PC-9 (cell line): Measurements from ENCODE around the gene TLE3. TPM values are rescaled to one million over a fixed set of nuclear protein-coding genes. Genes with fewer than 3 reads are reported as not detected.
A peak's percentile ranks its signal among the peaks of the same experiment; 100 is the strongest.

ENCODE experiments used
- BruUV-seq: library from RNA; stranded (reverse); fragments of 400-500 nt; replicated peaks from 2 replicates; lab custom pipeline; 2021; lab: Mats Ljungman, UMichigan
- CTCF ChIA-PET: fragments of 300-600 bp; sonication (Branson Sonifier 250); formaldehyde crosslinking; loops from one replicate; lab custom pipeline; 2022; ENCODE audit warnings: antibody characterized with exemption; lab: Charles Lee
- POLR2A ChIA-PET: fragments of 300-600 bp; sonication (Branson Sonifier 250); formaldehyde crosslinking; loops from one replicate; lab custom pipeline; 2022; ENCODE audit warnings: antibody characterized with exemption; ENCODE audit not compliant: unreplicated experiment; lab: Charles Lee
- DNase-seq, 2 experiments: peaks; one replicate each; pipeline versions ENCODE4 v3.0.0 to v3.0.0-alpha.2; 2015 to 2022; ENCODE audit warnings: mixed read lengths in 1 of 2
- H2AFZ ChIP-seq: fragments of 200-600 bp; sonication (generic); 2 replicates; pipeline ENCODE4 v1.8.1; 2017; ENCODE audit warnings: antibody characterized with exemption
- H3F3A ChIP-seq: fragments of 200-600 bp; sonication (generic); 2 replicates; pipeline ENCODE4 v1.8.1; 2017; ENCODE audit warnings: antibody characterized with exemption, mild to moderate bottlenecking, low read depth; ENCODE audit not compliant: insufficient read depth
- H3K27ac ChIP-seq: fragments of 200-600 bp; sonication (generic); 2 replicates; pipeline ENCODE4 v1.6.1; 2016; ENCODE audit warnings: mixed run types
- H3K27me3 ChIP-seq: fragments of 200-600 bp; sonication (generic); 2 replicates; pipeline ENCODE4 v1.6.1; 2016; ENCODE audit warnings: low read depth, mixed run types; ENCODE audit not compliant: insufficient read depth
- H3K36me3 ChIP-seq: fragments of 200-600 bp; sonication (generic); 2 replicates; pipeline ENCODE4 v1.6.1; 2016; ENCODE audit warnings: low read depth, mixed run types
- H3K4me1 ChIP-seq: fragments of 200-600 bp; sonication (generic); replicated peaks from 2 replicates; pipeline ENCODE4 v1.6.1; 2016; ENCODE audit warnings: mixed run types; ENCODE audit not compliant: insufficient read depth
- H3K4me2 ChIP-seq: fragments of 200-600 bp; sonication (generic); 2 replicates; pipeline ENCODE4 v1.6.1; 2017; ENCODE audit warnings: mixed run types
- H3K4me3 ChIP-seq: fragments of 200-600 bp; sonication (generic); 2 replicates; pipeline ENCODE4 v1.6.1; 2016; ENCODE audit warnings: mixed run types
- H3K79me2 ChIP-seq: fragments of 200-600 bp; sonication (generic); 2 replicates; pipeline ENCODE4 v1.6.1; 2017; ENCODE audit warnings: low read depth, mixed run types
- H3K9me2 ChIP-seq: fragments of 200-600 bp; sonication (generic); 2 replicates; pipeline ENCODE4 v1.8.1; 2017; ENCODE audit warnings: mild to moderate bottlenecking; ENCODE audit not compliant: insufficient read depth
- H3K9me3 ChIP-seq: fragments of 200-600 bp; sonication (generic); 2 replicates; pipeline ENCODE4 v1.8.1; 2016; ENCODE audit warnings: low read depth; ENCODE audit not compliant: insufficient read depth
- H4K20me1 ChIP-seq: fragments of 200-600 bp; sonication (generic); 2 replicates; pipeline ENCODE4 v1.8.1; 2017; ENCODE audit not compliant: insufficient read depth
- EZH2 ChIP-seq: fragments of 200-600 bp; sonication (generic); IDR thresholded peaks from 2 replicates; pipeline ENCODE4 v1.8.0; 2017; ENCODE audit warnings: antibody characterized with exemption, low read depth
- intact Hi-C: fragments of 100-400 bp; cut with micrococcal nuclease; formaldehyde crosslinking; loops from one replicate; pipeline ENCODE4 v1.10.0; 2022; ENCODE audit not compliant: unreplicated experiment
- microRNA-seq: library from miRNA; unstranded; fragments of <30 nt; microRNA quantifications from one replicate; pipeline ENCODE4 v1.2.0, GENCODE V29; 2021; ENCODE audit warnings: borderline number of aligned reads, borderline replicate concordance
- total RNA-seq: library from RNA; stranded (reverse); gene quantifications from 2 replicates; pipeline ENCODE4 v1.2.3, GENCODE V29; 2021
- TF ChIP-seq, protein P1 (sequence below): fragments of 200-600 bp; sonication (generic); conservative IDR thresholded peaks from 2 replicates; pipeline ENCODE4 v1.6.1; 2017; ENCODE audit warnings: mixed run types, antibody characterized with exemption, mild to moderate bottlenecking, moderate library complexity

The TLE3 gene
- total RNA-seq, 1 experiment from 2014 or later = 51.3 TPM

GRCh38 chr15:69997813-69998212, 99.9 kb downstream of the TLE3 start:
- no peaks in the 10 kb centered on the region for H3K36me3 ChIP-seq
- BruUV-seq = no TSS peak
- H3K27ac ChIP-seq = no peak overlapping the region
- peak; percentile 91 to 94 for DNase-seq
- ChIA-PET POLR2A (interaction anchor here (0.6 to 0.9 kb wide), 5 partner anchors 94 to 512 kb away, joined by 3 to 9 read pairs (median 5); no protein-coding TSS in a partner anchor), CTCF (interaction anchor here (0.5 to 0.7 kb wide), 2 partner anchors 159 to 237 kb away, joined by 3 to 4 read pairs; no protein-coding TSS in a partner anchor)
- no peaks in the 10 kb centered on the region for H3F3A ChIP-seq
- peaks cover 19% of the 10 kb centered on the region for H3K4me1 ChIP-seq
- H3K4me3 ChIP-seq = no peak overlapping the region
- H2AFZ ChIP-seq = no peak overlapping the region
- no peaks in the 10 kb centered on the region for H4K20me1 ChIP-seq
- H3K9me2 ChIP-seq = no peaks in the 10 kb centered on the region
- H3K79me2 ChIP-seq = no peaks in the 10 kb centered on the region
- intact Hi-C loops = loop anchor here (1.0 to 10.0 kb wide), 4 partner anchors 94 to 520 kb away; no protein-coding TSS in a partner anchor
- TF ChIP-seq, protein P1, sequence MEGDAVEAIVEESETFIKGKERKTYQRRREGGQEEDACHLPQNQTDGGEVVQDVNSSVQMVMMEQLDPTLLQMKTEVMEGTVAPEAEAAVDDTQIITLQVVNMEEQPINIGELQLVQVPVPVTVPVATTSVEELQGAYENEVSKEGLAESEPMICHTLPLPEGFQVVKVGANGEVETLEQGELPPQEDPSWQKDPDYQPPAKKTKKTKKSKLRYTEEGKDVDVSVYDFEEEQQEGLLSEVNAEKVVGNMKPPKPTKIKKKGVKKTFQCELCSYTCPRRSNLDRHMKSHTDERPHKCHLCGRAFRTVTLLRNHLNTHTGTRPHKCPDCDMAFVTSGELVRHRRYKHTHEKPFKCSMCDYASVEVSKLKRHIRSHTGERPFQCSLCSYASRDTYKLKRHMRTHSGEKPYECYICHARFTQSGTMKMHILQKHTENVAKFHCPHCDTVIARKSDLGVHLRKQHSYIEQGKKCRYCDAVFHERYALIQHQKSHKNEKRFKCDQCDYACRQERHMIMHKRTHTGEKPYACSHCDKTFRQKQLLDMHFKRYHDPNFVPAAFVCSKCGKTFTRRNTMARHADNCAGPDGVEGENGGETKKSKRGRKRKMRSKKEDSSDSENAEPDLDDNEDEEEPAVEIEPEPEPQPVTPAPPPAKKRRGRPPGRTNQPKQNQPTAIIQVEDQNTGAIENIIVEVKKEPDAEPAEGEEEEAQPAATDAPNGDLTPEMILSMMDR = no peak
- no peak for TF ChIP-seq EZH2
- no peaks in the 10 kb centered on the region for H3K9me3 ChIP-seq
- H3K4me2 ChIP-seq = peak overlapping the region; percentile 39; the same call in 1 of the 2 replicates
- H3K27me3 ChIP-seq = no peaks in the 10 kb centered on the region

Small RNA genes lying within 50 kb of the gene (microRNA-seq; reads per million reads assigned to microRNA genes)
- 143 reads per million, percentile 54 among the genes with 10 or more reads in this experiment for gene MIR629
